A549 (cell line): Measurements from ENCODE around the gene ARL15. TPM values are rescaled to one million over a fixed set of nuclear protein-coding genes. Genes with fewer than 3 reads are reported as not detected.

Experiments used
- ATAC-seq, 2 experiments: fragments of 200-7000 bp in 1 of 2; fragments of >200 bp in 1 of 2; cut with Nextera tagmentation in 1 of 2; cut with Tn5 transposase in 1 of 2; 3 replicates each; pipeline versions ENCODE4 v1.8.0 to v1.9.1; 2018 to 2020; ENCODE audit warnings: mild to moderate bottlenecking in 1 of 2, moderate library complexity in 1 of 2
- CTCF ChIA-PET: fragments of 300-600 bp; sonication (Branson Sonifier 250); formaldehyde crosslinking; extraction: SDS; loops from one replicate; lab custom pipeline; 2021; ENCODE audit warnings: antibody characterized with exemption, inconsistent platforms; lab: Yijun Ruan, JAX
- POLR2A ChIA-PET: fragments of 350-600 bp; formaldehyde crosslinking; extraction: SDS; loops from one replicate; lab custom pipeline; 2021; ENCODE audit warnings: antibody characterized with exemption, inconsistent platforms; lab: Yijun Ruan, JAX
- DNase-seq, 2 experiments: peaks; one replicate each; pipeline versions ENCODE4 v3.0.0 to v3.0.0-alpha.2; 2011 to 2016; ENCODE audit warnings: low read depth in 1 of 2, low spot score in 1 of 2
- FAIRE-seq: peaks from 2 replicates; lab custom pipeline; 2011; peaks lifted over from hg19 to GRCh38; lab: Jason Lieb, UNC
- H3K27ac ChIP-seq, 2 experiments: fragments of >200 bp; sonication (Bioruptor Twin); formaldehyde crosslinking; 3 replicates each; pipeline ENCODE4 v1.5.1; 2016 to 2017
- H3K4me1 ChIP-seq: fragments of >200 bp; sonication (Bioruptor Twin); formaldehyde crosslinking; 3 replicates; pipeline ENCODE4 v1.6.1; 2016
- H3K4me2 ChIP-seq: fragments of >200 bp; sonication (Bioruptor Twin); formaldehyde crosslinking; 3 replicates; pipeline ENCODE4 v1.6.1; 2016
- H3K4me3 ChIP-seq: fragments of >200 bp; sonication (Bioruptor Twin); formaldehyde crosslinking; 3 replicates; pipeline ENCODE4 v1.5.1; 2016
- H3K9me3 ChIP-seq: fragments of >200 bp; sonication (Bioruptor Twin); formaldehyde crosslinking; 3 replicates; pipeline ENCODE4 v1.6.1; 2016
- BHLHE40 ChIP-seq: IDR thresholded peaks from 2 replicates; pipeline ENCODE4 v1.6.1; 2012; ENCODE audit warnings: low read depth, low read length, inconsistent platforms
- CBX2 ChIP-seq: fragments of 200-600 bp; sonication (generic); IDR thresholded peaks from 2 replicates; pipeline ENCODE4 v1.6.1; 2016; ENCODE audit warnings: low read depth, mild to moderate bottlenecking, borderline replicate concordance
- FOSB ChIP-seq: fragments of 250-450 bp; sonication (Bioruptor Pico); IDR thresholded peaks from 2 replicates; pipeline ENCODE4 v1.5.0; 2020; ENCODE audit warnings: mild to moderate bottlenecking, moderate library complexity
- HOXB13 ChIP-seq: fragments of 250-450 bp; sonication (Bioruptor Pico); IDR thresholded peaks from 2 replicates; pipeline ENCODE4 v1.5.0; 2020; ENCODE audit warnings: low read depth, mild to moderate bottlenecking, moderate library complexity
- HOXB5 ChIP-seq: fragments of 250-450 bp; sonication (Bioruptor Pico); IDR thresholded peaks from 2 replicates; pipeline ENCODE4 v1.5.0; 2020; ENCODE audit warnings: mild to moderate bottlenecking, moderate library complexity
- KDM1A ChIP-seq: fragments of 200-600 bp; sonication (generic); IDR thresholded peaks from 2 replicates; pipeline ENCODE4 v1.6.1; 2016; ENCODE audit warnings: low read depth, mild to moderate bottlenecking
- MAFK ChIP-seq: fragments of 450-650 bp; IDR thresholded peaks from 2 replicates; pipeline ENCODE4 v1.6.1; 2014; ENCODE audit not compliant: partially characterized antibody
- MAZ ChIP-seq: fragments of 150-350 bp; IDR thresholded peaks from 2 replicates; pipeline ENCODE4 v1.6.1; 2014; ENCODE audit warnings: antibody characterized with exemption, low read depth, low read length, borderline replicate concordance
- MYC ChIP-seq: IDR thresholded peaks from 2 replicates; pipeline ENCODE4 v1.6.1; 2012; ENCODE audit warnings: mild to moderate bottlenecking, inconsistent platforms, low read length, improper control_type of control experiment, borderline replicate concordance
- NPAS2 ChIP-seq: fragments of 250-450 bp; sonication (Bioruptor Pico); IDR thresholded peaks from 2 replicates; pipeline ENCODE4 v1.8.0; 2022; ENCODE audit warnings: mild to moderate bottlenecking, moderate library complexity, borderline replicate concordance
- POLR2A ChIP-seq: IDR thresholded peaks from 2 replicates; pipeline ENCODE4 v1.6.1; 2012; ENCODE audit warnings: mild to moderate bottlenecking, low read length
- POLR2AphosphoS2 ChIP-seq: conservative IDR thresholded peaks from 2 replicates; pipeline ENCODE4 v1.6.1; 2012; ENCODE audit warnings: low read length, improper control_type of control experiment, inconsistent platforms
- RAD21 ChIP-seq, 2 experiments: fragments of >200 bp in 1 of 2; sonication (Bioruptor Twin) in 1 of 2; formaldehyde crosslinking in 1 of 2; IDR thresholded peaks in 1 of 2; conservative IDR thresholded peaks in 1 of 2; 2 replicates in 1 of 2; 3 replicates in 1 of 2; pipeline ENCODE4 v1.6.1; 2012 to 2018; ENCODE audit warnings: inconsistent platforms in 1 of 2
- RARB ChIP-seq: fragments of 250-450 bp; sonication (Bioruptor Pico); IDR thresholded peaks from 2 replicates; pipeline ENCODE4 v1.8.0; 2021; ENCODE audit warnings: mild to moderate bottlenecking, moderate library complexity
- RCOR1 ChIP-seq: fragments of 150-350 bp; IDR thresholded peaks from 2 replicates; pipeline ENCODE4 v1.6.1; 2014; ENCODE audit warnings: antibody characterized with exemption, low read length, low read depth
- TFCP2L1 ChIP-seq: fragments of 250-450 bp; sonication (Bioruptor Pico); IDR thresholded peaks from 2 replicates; pipeline ENCODE4 v1.5.0; 2021; ENCODE audit warnings: mild to moderate bottlenecking
- ZFP36 ChIP-seq: fragments of 450-650 bp; IDR thresholded peaks from 2 replicates; pipeline ENCODE4 v1.6.1; 2014; ENCODE audit warnings: borderline replicate concordance; ENCODE audit not compliant: partially characterized antibody
- WGBS: methylation state at CpG from one replicate; pipeline ENCODE4 v1.1.6; 2017; ENCODE audit errors: missing lambda C conversion rate; 5-methylcytosine and 5-hydroxymethylcytosine counted together
- polyA plus RNA-seq, 4 experiments: library from polyadenylated mRNA; depleted of rRNA in 3 of 4; stranded (reverse); fragments of >200 nt; fragmentation: RNase III in 1 of 4; extraction: RNeasy Plus Mini Kit Qiagen cat#74134 plus additional on column Dnase treatment in 1 of 4; gene quantifications; 2 replicates in 3 of 4; 3 replicates in 1 of 4; pipeline ENCODE4 v1.2.3, GENCODE V29; 2011 to 2017
- TF ChIP-seq, protein P1 (sequence below): fragments of 250-450 bp; sonication (Bioruptor Pico); IDR thresholded peaks from 2 replicates; pipeline ENCODE4 v1.5.0; 2020; ENCODE audit warnings: low read depth, mild to moderate bottlenecking, moderate library complexity
- TF ChIP-seq, protein P2 (sequence below): fragments of >200 bp; sonication (Bioruptor Twin); formaldehyde crosslinking; IDR thresholded peaks from 3 replicates; pipeline ENCODE4 v1.5.1; 2016
- TF ChIP-seq, protein P3 (sequence below): IDR thresholded peaks from 2 replicates; pipeline ENCODE4 v1.6.1; 2012
- TF ChIP-seq, protein P4 (sequence below): IDR thresholded peaks from 2 replicates; pipeline ENCODE4 v1.6.1; 2012; ENCODE audit warnings: low read depth, borderline replicate concordance
- TF ChIP-seq, protein P5 (sequence below): fragments of 250-450 bp; sonication (Bioruptor Pico); IDR thresholded peaks from 2 replicates; pipeline ENCODE4 v1.5.0; 2021; ENCODE audit warnings: mild to moderate bottlenecking, moderate library complexity, borderline replicate concordance
- TF ChIP-seq, protein P6 (sequence below): IDR thresholded peaks from 2 replicates; pipeline ENCODE4 v1.6.1; 2012

ARL15 gene
- polyA plus RNA-seq, 2 of the 4 experiments (the other 2 are of a cell fraction), result 11.8 to 12.1 TPM

DNA sequence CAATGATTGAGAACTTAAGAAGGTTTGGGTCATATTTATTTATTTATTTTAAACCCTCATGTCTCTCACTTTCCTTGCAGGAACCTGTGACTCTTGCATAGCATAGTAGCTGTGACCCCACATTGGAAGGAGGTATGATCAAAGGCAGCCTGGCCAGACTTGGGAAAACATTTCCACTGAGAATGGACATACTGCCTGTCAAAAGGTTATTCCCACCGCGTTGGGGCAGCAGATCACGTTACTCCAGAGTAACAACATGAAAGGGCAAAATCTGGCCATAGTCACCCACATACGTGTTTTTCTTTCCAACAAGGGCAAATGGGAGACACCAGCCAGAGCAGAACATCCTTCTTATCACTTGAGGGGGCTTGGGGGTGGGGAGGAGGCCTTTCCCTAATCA is 95.7 kb downstream of the ARL15 start:
- Histone ChIP-seq H3K27ac (no peak overlapping the region), H3K4me1 (peaks cover 22% of the 10 kb centered on the region), H3K9me3 (no peaks in the 10 kb centered on the region), H3K4me3 (no peak overlapping the region), H3K4me2 (no peak overlapping the region)
- DNase-seq (no peak), FAIRE-seq (no peak), ATAC-seq (no peak)
- 87% methylated on average over 4 of the region's 4 CpGs for WGBS
- POLR2A ChIA-PET, result no interaction called here
- CTCF ChIA-PET, result interaction anchor here (1.0 to 1.5 kb wide), 3 partner anchors 12 to 1099 kb away, joined by 3 to 4 read pairs (median 3); no protein-coding TSS in a partner anchor
- TF ChIP-seq, protein P1, sequence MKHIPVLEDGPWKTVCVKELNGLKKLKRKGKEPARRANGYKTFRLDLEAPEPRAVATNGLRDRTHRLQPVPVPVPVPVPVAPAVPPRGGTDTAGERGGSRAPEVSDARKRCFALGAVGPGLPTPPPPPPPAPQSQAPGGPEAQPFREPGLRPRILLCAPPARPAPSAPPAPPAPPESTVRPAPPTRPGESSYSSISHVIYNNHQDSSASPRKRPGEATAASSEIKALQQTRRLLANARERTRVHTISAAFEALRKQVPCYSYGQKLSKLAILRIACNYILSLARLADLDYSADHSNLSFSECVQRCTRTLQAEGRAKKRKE (CRISPR knock-in tag), result no peak
- TF ChIP-seq, protein P2, sequence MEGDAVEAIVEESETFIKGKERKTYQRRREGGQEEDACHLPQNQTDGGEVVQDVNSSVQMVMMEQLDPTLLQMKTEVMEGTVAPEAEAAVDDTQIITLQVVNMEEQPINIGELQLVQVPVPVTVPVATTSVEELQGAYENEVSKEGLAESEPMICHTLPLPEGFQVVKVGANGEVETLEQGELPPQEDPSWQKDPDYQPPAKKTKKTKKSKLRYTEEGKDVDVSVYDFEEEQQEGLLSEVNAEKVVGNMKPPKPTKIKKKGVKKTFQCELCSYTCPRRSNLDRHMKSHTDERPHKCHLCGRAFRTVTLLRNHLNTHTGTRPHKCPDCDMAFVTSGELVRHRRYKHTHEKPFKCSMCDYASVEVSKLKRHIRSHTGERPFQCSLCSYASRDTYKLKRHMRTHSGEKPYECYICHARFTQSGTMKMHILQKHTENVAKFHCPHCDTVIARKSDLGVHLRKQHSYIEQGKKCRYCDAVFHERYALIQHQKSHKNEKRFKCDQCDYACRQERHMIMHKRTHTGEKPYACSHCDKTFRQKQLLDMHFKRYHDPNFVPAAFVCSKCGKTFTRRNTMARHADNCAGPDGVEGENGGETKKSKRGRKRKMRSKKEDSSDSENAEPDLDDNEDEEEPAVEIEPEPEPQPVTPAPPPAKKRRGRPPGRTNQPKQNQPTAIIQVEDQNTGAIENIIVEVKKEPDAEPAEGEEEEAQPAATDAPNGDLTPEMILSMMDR, result no peak
- TF ChIP-seq, protein P3, sequence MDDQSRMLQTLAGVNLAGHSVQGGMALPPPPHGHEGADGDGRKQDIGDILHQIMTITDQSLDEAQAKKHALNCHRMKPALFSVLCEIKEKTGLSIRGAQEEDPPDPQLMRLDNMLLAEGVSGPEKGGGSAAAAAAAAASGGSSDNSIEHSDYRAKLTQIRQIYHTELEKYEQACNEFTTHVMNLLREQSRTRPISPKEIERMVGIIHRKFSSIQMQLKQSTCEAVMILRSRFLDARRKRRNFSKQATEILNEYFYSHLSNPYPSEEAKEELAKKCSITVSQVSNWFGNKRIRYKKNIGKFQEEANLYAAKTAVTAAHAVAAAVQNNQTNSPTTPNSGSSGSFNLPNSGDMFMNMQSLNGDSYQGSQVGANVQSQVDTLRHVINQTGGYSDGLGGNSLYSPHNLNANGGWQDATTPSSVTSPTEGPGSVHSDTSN, result no peak
- TF ChIP-seq MAZ (no peak), RAD21 (conservative IDR thresholded peaks at IDR 0.05 in 1 of 2, IDR thresholded peaks at IDR 0.05 in 1 of 2) (no peak), RARB (CRISPR knock-in tag) (no peak), ZFP36 (no peak)
- TF ChIP-seq, protein P4, sequence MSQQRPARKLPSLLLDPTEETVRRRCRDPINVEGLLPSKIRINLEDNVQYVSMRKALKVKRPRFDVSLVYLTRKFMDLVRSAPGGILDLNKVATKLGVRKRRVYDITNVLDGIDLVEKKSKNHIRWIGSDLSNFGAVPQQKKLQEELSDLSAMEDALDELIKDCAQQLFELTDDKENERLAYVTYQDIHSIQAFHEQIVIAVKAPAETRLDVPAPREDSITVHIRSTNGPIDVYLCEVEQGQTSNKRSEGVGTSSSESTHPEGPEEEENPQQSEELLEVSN, result no peak

DNA sequence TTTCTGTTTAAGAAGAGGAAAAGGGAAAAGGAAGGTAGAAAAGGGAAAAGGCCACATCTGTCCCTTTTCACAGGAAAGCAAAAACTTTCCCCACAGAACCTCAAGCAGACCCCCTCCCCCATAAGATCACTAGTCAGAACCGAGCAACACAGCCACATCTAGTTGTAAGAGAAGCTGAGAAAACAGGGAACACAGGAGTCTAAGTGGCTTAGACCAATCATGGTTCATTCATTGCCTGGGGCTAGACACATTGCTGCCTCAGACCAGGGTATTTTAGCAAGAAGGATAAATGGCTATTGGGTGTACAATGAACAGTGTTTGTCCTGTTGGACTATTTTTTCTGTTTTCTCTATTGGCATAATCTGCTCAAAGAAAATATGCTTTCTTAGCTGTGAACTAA is 98.0 kb downstream of the ARL15 start:
- CTCF ChIA-PET, result interaction anchor here (1.0 kb wide), 1 partner anchor 950 kb away, joined by 3 read pairs; no protein-coding TSS in a partner anchor
- no peak overlapping the region for H3K4me3 ChIP-seq
- POLR2A ChIA-PET, result no interaction called here
- no peak overlapping the region for H3K27ac ChIP-seq
- FAIRE-seq, result no peak
- DNase-seq, result no peak
- H3K4me2 ChIP-seq, result no peak overlapping the region
- H3K9me3 ChIP-seq, result no peaks in the 10 kb centered on the region
- 80% methylated on average over 1 of the region's 1 CpG for WGBS
- H3K4me1 ChIP-seq, result peaks cover 14% of the 10 kb centered on the region
- no peak for ATAC-seq
- TF ChIP-seq POLR2AphosphoS2 (no peak), MAFK (no peak), POLR2A (no peak), CBX2 (no peak), BHLHE40 (no peak), TFCP2L1 (CRISPR knock-in tag) (no peak), HOXB5 (CRISPR knock-in tag) (no peak), MYC (no peak), KDM1A (no peak), MAZ (no peak), NPAS2 (CRISPR knock-in tag) (no peak), FOSB (no peak), HOXB13 (CRISPR knock-in tag) (no peak), RCOR1 (no peak)
- TF ChIP-seq, protein P5, sequence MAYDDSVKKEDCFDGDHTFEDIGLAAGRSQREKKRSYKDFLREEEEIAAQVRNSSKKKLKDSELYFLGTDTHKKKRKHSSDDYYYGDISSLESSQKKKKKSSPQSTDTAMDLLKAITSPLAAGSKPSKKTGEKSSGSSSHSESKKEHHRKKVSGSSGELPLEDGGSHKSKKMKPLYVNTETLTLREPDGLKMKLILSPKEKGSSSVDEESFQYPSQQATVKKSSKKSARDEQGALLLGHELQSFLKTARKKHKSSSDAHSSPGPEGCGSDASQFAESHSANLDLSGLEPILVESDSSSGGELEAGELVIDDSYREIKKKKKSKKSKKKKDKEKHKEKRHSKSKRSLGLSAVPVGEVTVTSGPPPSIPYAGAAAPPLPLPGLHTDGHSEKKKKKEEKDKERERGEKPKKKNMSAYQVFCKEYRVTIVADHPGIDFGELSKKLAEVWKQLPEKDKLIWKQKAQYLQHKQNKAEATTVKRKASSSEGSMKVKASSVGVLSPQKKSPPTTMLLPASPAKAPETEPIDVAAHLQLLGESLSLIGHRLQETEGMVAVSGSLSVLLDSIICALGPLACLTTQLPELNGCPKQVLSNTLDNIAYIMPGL (CRISPR knock-in tag), result no peak
- TF ChIP-seq, protein P6, sequence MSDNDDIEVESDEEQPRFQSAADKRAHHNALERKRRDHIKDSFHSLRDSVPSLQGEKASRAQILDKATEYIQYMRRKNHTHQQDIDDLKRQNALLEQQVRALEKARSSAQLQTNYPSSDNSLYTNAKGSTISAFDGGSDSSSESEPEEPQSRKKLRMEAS, result no peak
- TF ChIP-seq, all 56 proteins: peak for 0
